ENCODE results near the gene FBXO42.

GRCh38 chr1:16293538-16293937 lies 58.7 kb downstream of the FBXO42 start:
- no peak for TF ChIP-seq POLR2A (IDR thresholded peaks at IDR 0.05)
- no peak for TF ChIP-seq CTCF (IDR thresholded peaks at IDR 0.05)
